GM19468 (cell line): ENCODE data around the gene MAGEB10.
"Not testable (repeated sequence)": the region's sequence is repeated elsewhere in the genome, so short reads cannot be mapped to it uniquely, and the experiment has no call there.

Experiments
- ATAC-seq: cut with Tn5 transposase; IDR thresholded peaks from one replicate; pipeline ENCODE4 v1.9.1; 2021; ENCODE audit warnings: mild to moderate bottlenecking, moderate library complexity, moderate number of reproducible peaks; ENCODE audit not compliant: unreplicated experiment; ENCODE audit errors: extremely low read depth

MAGEB10 gene

GRCh38 chrX:27807690-27808089 is at the start of gene MAGEB10:
TSS of gene MAGEB10 (plus strand) at chrX:27807990. CDS start at chrX:27821307, 13,317 bp downstream.
- no peak for ATAC-seq

- no peak for ATAC-seq
Measured at GRCh38 chrX:27765718-27766117, 42.1 kb upstream of the MAGEB10 start.

GRCh38 chrX:27767387-27767786 is 40.4 kb upstream of the MAGEB10 start:
- ATAC-seq, result no peak

GRCh38 chrX:27775984-27776383 is 31.8 kb upstream of the MAGEB10 start:
- ATAC-seq, result no peak

- no peak for ATAC-seq
Measured at GRCh38 chrX:27796640-27797257, 11.0 kb upstream of the MAGEB10 start.

- ATAC-seq, result no peak
Measured at GRCh38 chrX:27797575-27797974, 10.2 kb upstream of the MAGEB10 start.

GRCh38 chrX:27808226-27808625 is 436 bp downstream of the MAGEB10 start:
- ATAC-seq, result no peak

GRCh38 chrX:27808991-27809859 is 1.4 kb downstream of the MAGEB10 start:
- ATAC-seq, result not testable (repeated sequence)

GRCh38 chrX:27815209-27815608 is 7.4 kb downstream of the MAGEB10 start:
- ATAC-seq, result no peak

GRCh38 chrX:27823812-27824211 is 16.0 kb downstream of the MAGEB10 start:
- ATAC-seq, result no peak

GRCh38 chrX:27838185-27838584 is 30.4 kb downstream of the MAGEB10 start:
- ATAC-seq, result no peak

GRCh38 chrX:27840881-27841280 is 33.1 kb downstream of the MAGEB10 start:
- no peak for ATAC-seq

- ATAC-seq, result no peak
Measured at GRCh38 chrX:27842859-27843258, 35.1 kb downstream of the MAGEB10 start.

GRCh38 chrX:27860337-27860736 is 52.5 kb downstream of the MAGEB10 start:
- no peak for ATAC-seq

GRCh38 chrX:27863809-27864208 is 56.0 kb downstream of the MAGEB10 start:
- no peak for ATAC-seq
